WI38 (cell line): ENCODE measurements around the gene PGK1.
A peak's percentile ranks its signal among the peaks of the same experiment; 100 is the strongest.
"Not testable (repeated sequence)": the region's sequence is repeated elsewhere in the genome, so short reads cannot be mapped to it uniquely, and the experiment has no call there.

Experiments used
- H3K4me3 ChIP-seq: 2 replicates; pipeline ENCODE4 v1.5.1; 2011; ENCODE audit warnings: low read depth, mild to moderate bottlenecking, control low read depth, low read length
- CTCF ChIP-seq: IDR thresholded peaks from 2 replicates; pipeline ENCODE4 v1.5.1; 2012; ENCODE audit warnings: low read depth, mild to moderate bottlenecking, control low read depth, low read length

The PGK1 gene

GRCh38 chrX:78130396-78130795 is 26.3 kb downstream of the PGK1 start:
- H3K4me3 ChIP-seq, result no peak overlapping the region
- TF ChIP-seq CTCF, result no peak

GRCh38 chrX:78131117-78131516 is 27.1 kb downstream of the PGK1 start:
- H3K4me3 ChIP-seq, result no peak overlapping the region
- TF ChIP-seq CTCF, result no peak

- TF ChIP-seq CTCF, result no peak
- H3K4me3 ChIP-seq, result no peak overlapping the region
These were observed 29.4 kb downstream of the PGK1 start for GRCh38 chrX:78133238-78133960.

- TF ChIP-seq CTCF, result no peak
These were observed 35.4 kb downstream of the PGK1 start, which contains the start of gene TAF9B for GRCh38 chrX:78139160-78140123. Gene TAF9B, minus strand, starts transcription at chrX:78139650. Its CDS starts 39 bp downstream, at chrX:78139611.

GRCh38 chrX:78140206-78140605 is 36.2 kb downstream of the PGK1 start:
- H3K4me3 ChIP-seq, result no peak overlapping the region; the same call in 1 of the 2 replicates
- TF ChIP-seq CTCF, result no peak

More at GRCh38 chrX:78139160-78140123, 35.4 kb downstream of the PGK1 start, which contains the start of gene TAF9B:
- peak within 1 kb of the TSS; percentile 72 for H3K4me3 ChIP-seq

- H3K4me3 ChIP-seq, result not testable (repeated sequence)
These were observed 43.0 kb downstream of the PGK1 start for GRCh38 chrX:78147002-78147540.

GRCh38 chrX:78157373-78157772 is 53.3 kb downstream of the PGK1 start:
- not testable (repeated sequence) for H3K4me3 ChIP-seq

- H3K4me3 ChIP-seq, result not testable (repeated sequence)
These were observed 53.8 kb downstream of the PGK1 start for GRCh38 chrX:78157846-78158245.

- not testable (repeated sequence) for H3K4me3 ChIP-seq
These were observed 56.7 kb downstream of the PGK1 start for GRCh38 chrX:78160711-78161110.

GRCh38 chrX:78163175-78163574 is 59.1 kb downstream of the PGK1 start:
- H3K4me3 ChIP-seq, result not testable (repeated sequence)
